H1 (cell line): ENCODE measurements around the gene CDH15. TPM values are rescaled to one million over a fixed set of nuclear protein-coding genes. Genes with fewer than 3 reads are reported as not detected.
A peak's percentile ranks its signal among the peaks of the same experiment; 100 is the strongest.

ENCODE experiments used
- ASH2L ChIP-seq: fragments of 200-600, 300-600 bp; sonication (generic); IDR thresholded peaks from one replicate; pipeline ENCODE4 v1.7.1; 2017; ENCODE audit warnings: low read length
- ATF3 ChIP-seq: IDR thresholded peaks from 2 replicates; pipeline ENCODE4 v1.6.1; 2011; ENCODE audit warnings: low read depth, mild to moderate bottlenecking, low read length; ENCODE audit not compliant: insufficient read depth
- BACH1 ChIP-seq: IDR thresholded peaks from 2 replicates; pipeline ENCODE4 v1.6.1; 2012; ENCODE audit warnings: low read length, improper control_type of control experiment
- BCL11A ChIP-seq, 2 experiments: IDR thresholded peaks; one replicate each; pipeline ENCODE4 v1.6.1; 2011; ENCODE audit warnings: low read depth in 2 of 2, low read length in 2 of 2, mild to moderate bottlenecking in 2 of 2
- EGR1 ChIP-seq: IDR thresholded peaks from 2 replicates; pipeline ENCODE4 v1.6.1; 2011; ENCODE audit warnings: low read depth, low read length, borderline replicate concordance
- EZH2 ChIP-seq: fragments of 200-600 bp; sonication (generic); IDR thresholded peaks from 2 replicates; pipeline ENCODE4 v1.7.1; 2012; ENCODE audit warnings: low read depth, mild to moderate bottlenecking, moderate library complexity, low read length, inconsistent platforms; ENCODE audit not compliant: severe bottlenecking
- FOSL1 ChIP-seq: IDR thresholded peaks from 2 replicates; pipeline ENCODE4 v1.6.1; 2011; ENCODE audit warnings: mild to moderate bottlenecking, low read depth, low read length, moderate library complexity; ENCODE audit not compliant: insufficient read depth
- GABPA ChIP-seq: IDR thresholded peaks from 2 replicates; pipeline ENCODE4 v1.6.1; 2011; ENCODE audit warnings: mild to moderate bottlenecking, low read length, moderate library complexity, borderline replicate concordance; ENCODE audit not compliant: insufficient read depth
- JUND ChIP-seq: IDR thresholded peaks from 2 replicates; pipeline ENCODE4 v1.6.1; 2011; ENCODE audit warnings: mild to moderate bottlenecking, improper control_type of control experiment, low read length
- KDM1A ChIP-seq: fragments of 200-600, 300-600 bp; sonication (generic); IDR thresholded peaks from 2 replicates; pipeline ENCODE4 v1.7.1; 2016; ENCODE audit warnings: mild to moderate bottlenecking, low read length, borderline replicate concordance
- MAX ChIP-seq: IDR thresholded peaks from 2 replicates; pipeline ENCODE4 v1.6.1; 2012; ENCODE audit warnings: inconsistent platforms
- NRF1 ChIP-seq: IDR thresholded peaks from 2 replicates; pipeline ENCODE4 v1.6.1; 2011; ENCODE audit warnings: mild to moderate bottlenecking, low read depth, low read length, improper control_type of control experiment
- POU5F1 ChIP-seq: IDR thresholded peaks from 2 replicates; pipeline ENCODE4 v1.6.1; 2011; ENCODE audit warnings: low read depth, mild to moderate bottlenecking, low read length, moderate library complexity
- RFX5 ChIP-seq: IDR thresholded peaks from 2 replicates; pipeline ENCODE4 v1.6.1; 2011; ENCODE audit warnings: low read depth, low read length, improper control_type of control experiment, borderline replicate concordance
- SIN3A ChIP-seq, 2 experiments: IDR thresholded peaks in 1 of 2; conservative IDR thresholded peaks in 1 of 2; 2 replicates each; pipeline ENCODE4 v1.6.1; 2011 to 2012; ENCODE audit warnings: low read length in 2 of 2, improper control_type of control experiment in 1 of 2, low read depth in 1 of 2, mild to moderate bottlenecking in 1 of 2
- SP1 ChIP-seq: IDR thresholded peaks from 2 replicates; pipeline ENCODE4 v1.6.1; 2011; ENCODE audit warnings: low read depth, low read length
- SP2 ChIP-seq: IDR thresholded peaks from 2 replicates; pipeline ENCODE4 v1.6.1; 2012; ENCODE audit warnings: mild to moderate bottlenecking, low read length, inconsistent platforms
- SP4 ChIP-seq: IDR thresholded peaks from 2 replicates; pipeline ENCODE4 v1.6.1; 2012; ENCODE audit warnings: low read length, inconsistent platforms
- SRF ChIP-seq: IDR thresholded peaks from 2 replicates; pipeline ENCODE4 v1.6.1; 2011; ENCODE audit warnings: mild to moderate bottlenecking, low read depth, low read length, moderate library complexity
- TBP ChIP-seq: IDR thresholded peaks from 2 replicates; pipeline ENCODE4 v1.6.1; 2011; ENCODE audit warnings: low read depth, low read length, improper control_type of control experiment
- TEAD4 ChIP-seq: IDR thresholded peaks from 2 replicates; pipeline ENCODE4 v1.6.1; 2012; ENCODE audit warnings: low read depth, low read length, inconsistent platforms, mixed read lengths
- YY1 ChIP-seq: IDR thresholded peaks from 2 replicates; pipeline ENCODE4 v1.6.1; 2011; ENCODE audit warnings: low read depth, mild to moderate bottlenecking, low read length
- polyA plus RNA-seq, 7 experiments: library from polyadenylated mRNA; depleted of rRNA in 3 of 7; stranded (reverse) in 5 of 7; unstranded in 2 of 7; fragments of >200 nt in 5 of 7; fragments of 200-250 nt in 2 of 7; gene quantifications; 1 replicate in 5 of 7; 2 replicates in 1 of 7; 4 replicates in 1 of 7; pipeline versions ENCODE4 v1.2.1 to v1.2.3, GENCODE V29; 2011 to 2013; ENCODE audit warnings: missing spikeins in 2 of 7, mixed read lengths in 2 of 7
- total RNA-seq: library from RNA; stranded (reverse); fragmentation: NEBNext Ultra II Directional; extraction: Animal tissue kit (Norgen Biotek cat#: 25700); gene quantifications from 2 replicates; pipeline ENCODE4 v1.2.1, GENCODE V29; 2021
- TF ChIP-seq, protein P1 (sequence below): IDR thresholded peaks from 2 replicates; pipeline ENCODE4 v1.6.1; 2012; ENCODE audit warnings: low read length, inconsistent platforms

CDH15 gene
- total and polyA plus RNA-seq, 2 of the 8 experiments (the other 6 are each of a cell fraction or from before 2014, with no cell fraction given) = 0.50 to 0.82 TPM

GRCh38 chr16:89167425-89167941 is 4.1 kb upstream of the CDH15 start (continued):
- TF ChIP-seq BACH1 (no peak), ASH2L (no peak), EZH2 (no peak), SRF (no peak), POU5F1 (no peak), SP1 (0 out of 2 replicates have a peak, but pooled peaks have one; percentile 31), KDM1A (no peak), SP4 (peak; percentile 75; the same call in 1 of the 2 replicates), NRF1 (no peak), BCL11A (IDR thresholded peaks at IDR 0.05; ENCODE audit: low read depth in 2 of 2, low read length in 2 of 2) (no peak), FOSL1 (no peak), ATF3 (no peak), MAX (peak; percentile 63), YY1 (peak; percentile 23; the same call in 1 of the 2 replicates), RFX5 (no peak), EGR1 (0 out of 2 replicates have a peak, but pooled peaks have one; percentile 29), SP2 (no peak), TBP (no peak), TEAD4 (peak; percentile 65; the same call in 1 of the 2 replicates), JUND (peak; percentile 38; the same call in 1 of the 2 replicates), SIN3A (conservative IDR thresholded peaks at IDR 0.05 in 1 of 2, IDR thresholded peaks at IDR 0.05 in 1 of 2; ENCODE audit: low read depth in 1 of 2, low read length in 2 of 2) (peak in 1 of 2 experiments; percentile 86; a peak in 2 of 4 replicates), GABPA (peak; percentile 63; the same call in 1 of the 2 replicates)
- TF ChIP-seq, protein P1, sequence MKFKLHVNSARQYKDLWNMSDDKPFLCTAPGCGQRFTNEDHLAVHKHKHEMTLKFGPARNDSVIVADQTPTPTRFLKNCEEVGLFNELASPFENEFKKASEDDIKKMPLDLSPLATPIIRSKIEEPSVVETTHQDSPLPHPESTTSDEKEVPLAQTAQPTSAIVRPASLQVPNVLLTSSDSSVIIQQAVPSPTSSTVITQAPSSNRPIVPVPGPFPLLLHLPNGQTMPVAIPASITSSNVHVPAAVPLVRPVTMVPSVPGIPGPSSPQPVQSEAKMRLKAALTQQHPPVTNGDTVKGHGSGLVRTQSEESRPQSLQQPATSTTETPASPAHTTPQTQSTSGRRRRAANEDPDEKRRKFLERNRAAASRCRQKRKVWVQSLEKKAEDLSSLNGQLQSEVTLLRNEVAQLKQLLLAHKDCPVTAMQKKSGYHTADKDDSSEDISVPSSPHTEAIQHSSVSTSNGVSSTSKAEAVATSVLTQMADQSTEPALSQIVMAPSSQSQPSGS = 0 out of 2 replicates have a peak, but pooled peaks have one; percentile 27
